DLD1 (cell line): Measurements from ENCODE around the gene PPM1L.
"Not testable (repeated sequence)": the region's sequence is repeated elsewhere in the genome, so short reads cannot be mapped to it uniquely, and the experiment has no call there.

ENCODE experiments used
- in situ Hi-C: cut with HindIII; loops from 2 replicates; pipeline ENCODE4 v1.10.0; 2017; ENCODE audit warnings: low sequenced_read_pairs

The PPM1L gene

GRCh38 chr3:160973067-160973809 lies 217.2 kb downstream of the PPM1L start:
- in situ Hi-C loops: no loop called here

GRCh38 chr3:160977773-160978172 lies 221.7 kb downstream of the PPM1L start:
- in situ Hi-C loops: no loop called here

- in situ Hi-C loops: no loop called here
Measured at GRCh38 chr3:160980740-160981139, 224.7 kb downstream of the PPM1L start.

- in situ Hi-C loops: no loop called here
Measured at GRCh38 chr3:160981217-160981938, 225.3 kb downstream of the PPM1L start.

GRCh38 chr3:160982491-160982890 lies 226.5 kb downstream of the PPM1L start:
- in situ Hi-C loops: no loop called here

GRCh38 chr3:160983900-160984299 lies 227.9 kb downstream of the PPM1L start:
- in situ Hi-C loops: not testable (repeated sequence)

GRCh38 chr3:160986069-160986468 lies 230.0 kb downstream of the PPM1L start:
- in situ Hi-C loops: no loop called here

GRCh38 chr3:160987982-160988964 lies 232.2 kb downstream of the PPM1L start:
- in situ Hi-C loops: no loop called here

- in situ Hi-C loops: no loop called here
Measured at GRCh38 chr3:160990446-160990845, 234.4 kb downstream of the PPM1L start.

- in situ Hi-C loops: no loop called here
Measured at GRCh38 chr3:160992712-160993111, 236.7 kb downstream of the PPM1L start.

- in situ Hi-C loops: no loop called here
Measured at GRCh38 chr3:160996811-160997210, 240.8 kb downstream of the PPM1L start.

- in situ Hi-C loops: no loop called here
Measured at GRCh38 chr3:160998581-160998980, 242.6 kb downstream of the PPM1L start.

- in situ Hi-C loops: no loop called here
Measured at GRCh38 chr3:160999274-160999673, 243.2 kb downstream of the PPM1L start.

GRCh38 chr3:161008086-161008485 lies 252.1 kb downstream of the PPM1L start:
- in situ Hi-C loops: no loop called here

GRCh38 chr3:161010151-161010550 lies 254.1 kb downstream of the PPM1L start:
- in situ Hi-C loops: not testable (repeated sequence)

- in situ Hi-C loops: no loop called here
Measured at GRCh38 chr3:161014843-161015749, 259.1 kb downstream of the PPM1L start.

- in situ Hi-C loops: no loop called here
Measured at GRCh38 chr3:161016417-161017313, 260.6 kb downstream of the PPM1L start.

GRCh38 chr3:161017971-161018370 lies 261.9 kb downstream of the PPM1L start:
- in situ Hi-C loops: no loop called here

- in situ Hi-C loops: no loop called here
Measured at GRCh38 chr3:161020256-161020655, 264.2 kb downstream of the PPM1L start.
